GM12873 (cell line): ENCODE results near the gene PPM1A.

Experiments used
- TF ChIP-seq, protein P1 (sequence below): IDR thresholded peaks from 2 replicates; pipeline ENCODE4 v1.5.1; 2012; ENCODE audit warnings: low read depth, mild to moderate bottlenecking, moderate library complexity, low read length, control low read depth; ENCODE audit not compliant: insufficient read depth; ENCODE audit errors: missing control alignments

The PPM1A gene

DNA sequence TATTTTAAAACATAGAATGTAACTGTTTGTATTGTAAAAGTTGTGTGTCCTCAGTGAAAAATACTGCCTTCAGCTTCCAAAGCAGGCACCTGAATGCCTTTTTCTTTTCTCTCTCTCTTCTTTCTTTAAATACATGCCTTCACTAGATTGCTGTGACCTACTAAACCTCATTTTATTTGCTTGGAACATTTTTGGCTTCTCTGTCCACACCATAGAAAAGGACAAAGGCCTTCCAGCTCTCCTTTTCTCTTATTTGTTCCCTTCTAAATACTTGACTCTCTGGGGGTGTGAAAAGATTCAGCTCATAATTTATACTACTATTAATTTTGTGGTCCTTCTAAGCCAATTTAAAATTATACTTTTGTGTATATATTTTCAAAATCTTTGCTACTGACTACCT, 38.4 kb downstream of the PPM1A start:
- TF ChIP-seq, protein P1, sequence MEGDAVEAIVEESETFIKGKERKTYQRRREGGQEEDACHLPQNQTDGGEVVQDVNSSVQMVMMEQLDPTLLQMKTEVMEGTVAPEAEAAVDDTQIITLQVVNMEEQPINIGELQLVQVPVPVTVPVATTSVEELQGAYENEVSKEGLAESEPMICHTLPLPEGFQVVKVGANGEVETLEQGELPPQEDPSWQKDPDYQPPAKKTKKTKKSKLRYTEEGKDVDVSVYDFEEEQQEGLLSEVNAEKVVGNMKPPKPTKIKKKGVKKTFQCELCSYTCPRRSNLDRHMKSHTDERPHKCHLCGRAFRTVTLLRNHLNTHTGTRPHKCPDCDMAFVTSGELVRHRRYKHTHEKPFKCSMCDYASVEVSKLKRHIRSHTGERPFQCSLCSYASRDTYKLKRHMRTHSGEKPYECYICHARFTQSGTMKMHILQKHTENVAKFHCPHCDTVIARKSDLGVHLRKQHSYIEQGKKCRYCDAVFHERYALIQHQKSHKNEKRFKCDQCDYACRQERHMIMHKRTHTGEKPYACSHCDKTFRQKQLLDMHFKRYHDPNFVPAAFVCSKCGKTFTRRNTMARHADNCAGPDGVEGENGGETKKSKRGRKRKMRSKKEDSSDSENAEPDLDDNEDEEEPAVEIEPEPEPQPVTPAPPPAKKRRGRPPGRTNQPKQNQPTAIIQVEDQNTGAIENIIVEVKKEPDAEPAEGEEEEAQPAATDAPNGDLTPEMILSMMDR: no peak

- TF ChIP-seq, protein P1: no peak
Observed at GRCh38 chr14:60288279-60288678, 39.3 kb downstream of the PPM1A start.

GRCh38 chr14:60294411-60295069, 45.5 kb downstream of the PPM1A start:
- TF ChIP-seq, protein P1: no peak

GRCh38 chr14:60300019-60300418, 51.0 kb downstream of the PPM1A start:
- TF ChIP-seq, protein P1: no peak

GRCh38 chr14:60301685-60302084, 52.7 kb downstream of the PPM1A start:
- TF ChIP-seq, protein P1: no peak

DNA sequence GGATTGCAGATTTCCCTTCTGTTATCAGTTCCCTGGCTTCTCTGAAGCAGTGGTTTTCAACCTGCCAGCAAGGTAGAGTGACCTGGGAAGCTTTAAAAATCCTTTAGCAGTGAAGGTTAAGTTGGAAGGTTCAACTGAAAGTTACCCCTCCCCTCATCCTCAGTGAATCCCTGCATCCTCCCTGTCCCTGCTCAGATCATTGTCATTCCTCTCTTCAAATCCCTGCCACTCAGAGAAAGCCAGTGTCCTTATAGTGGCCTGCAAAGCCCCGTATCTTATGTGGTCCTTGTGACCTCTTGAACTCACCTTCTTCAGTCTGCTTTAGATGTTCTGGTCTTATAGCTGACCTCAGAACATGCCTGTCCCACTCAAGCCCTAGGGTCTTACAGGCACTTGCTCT, 53.6 kb downstream of the PPM1A start:
- TF ChIP-seq, protein P1: no peak

DNA sequence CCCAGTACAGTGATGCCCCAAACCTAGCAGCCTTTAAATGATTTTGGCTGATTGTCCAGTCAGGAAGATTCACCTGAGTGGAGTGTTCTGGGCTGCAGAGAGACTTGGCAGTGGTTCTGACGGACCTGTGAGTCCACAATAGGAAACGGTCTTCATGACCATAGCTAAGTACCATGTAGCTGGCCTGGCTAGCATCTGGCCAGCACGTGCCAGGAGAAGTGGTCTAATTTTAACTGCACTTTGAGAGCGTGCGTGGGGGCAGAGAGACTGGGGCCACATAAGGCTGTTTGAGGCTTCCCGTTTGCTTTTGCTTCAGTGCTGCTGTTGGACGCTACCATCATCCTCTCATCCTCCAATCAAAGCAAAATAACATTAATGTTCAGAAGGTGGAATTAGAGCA, 54.7 kb downstream of the PPM1A start:
- TF ChIP-seq, protein P1: no peak
